ENCODE data around the gene LRRC38. TPM values are rescaled to one million over a fixed set of nuclear protein-coding genes. Genes with fewer than 3 reads are reported as not detected.

The LRRC38 gene
- total and polyA plus RNA-seq, 2 of the 13 experiments (the other 11 are each of a cell fraction or from before 2014, with no cell fraction given) = not detected

- FAIRE-seq (no peak), ATAC-seq (no peak), DNase-seq (ENCODE audit: low spot score) (no peak)
- in situ Hi-C loops (cut with HindIII; ENCODE audit: extremely low pct_ligation_motif_present, low pct_unique_long_range_greater_than_20kb) (no loop called here), intact Hi-C loops (cut with micrococcal nuclease; ENCODE audit: unreplicated experiment) (no loop called here)
- no peaks in the 10 kb centered on the region for H4K20me1 ChIP-seq (ENCODE audit: insufficient read depth, low read length)
- no peak overlapping the region for H3K27ac ChIP-seq (ENCODE audit: extremely low read length, insufficient read depth, low read length)
- WGBS (ENCODE audit: low lambda C conversion rate) = 28% methylated on average over 10 of the region's 10 CpGs
- H3K4me1 ChIP-seq (ENCODE audit: insufficient read depth, low read length) = no peaks in the 10 kb centered on the region
- no peaks in the 10 kb centered on the region for H3K79me2 ChIP-seq (ENCODE audit: insufficient read depth, low read length)
- no peak overlapping the region for H3K9ac ChIP-seq (ENCODE audit: insufficient read depth, low read depth, low read length)
- H3K9me3 ChIP-seq (ENCODE audit: low read length) = 0 out of 2 replicates have a peak, but pooled peaks cover 5% of the 10 kb centered on the region
- no peak overlapping the region for H3K4me2 ChIP-seq (ENCODE audit: low read depth, low read length)
- peaks cover 5 to 31% of the 10 kb centered on the region in 2 experiments; a peak in 3 of 5 replicates for H3K27me3 ChIP-seq (ENCODE audit: control insufficient read depth in 1 of 2, insufficient read depth in 2 of 2, low read length in 2 of 2)
- H3K36me3 ChIP-seq (replicated peaks in 1 of 2; ENCODE audit: control insufficient read depth in 1 of 2, insufficient read depth in 2 of 2, low read length in 2 of 2) = no peaks in the 10 kb centered on the region
- ChIA-PET CTCF (ENCODE audit: low intra/inter-chr PET ratio, low total read pairs) (no interaction called here), POLR2A (no interaction called here)
- H3K4me3 ChIP-seq (replicated peaks in 1 of 3; ENCODE audit: insufficient read depth in 1 of 3, low read depth in 2 of 3, low read length in 3 of 3) = no peak overlapping the region
- no TSS peak for BruUV-seq (replicated peaks)
- no peak for TF ChIP-seq POLR2AphosphoS2 (IDR thresholded peaks at IDR 0.05; ENCODE audit: low read depth, low read length)
- TF ChIP-seq DBP (CRISPR knock-in tag; IDR thresholded peaks at IDR 0.05; ENCODE audit: not compliant biosample characterization) = no peak
- TF ChIP-seq ZNF414 (CRISPR knock-in tag; IDR thresholded peaks at IDR 0.05) = no peak
- TF ChIP-seq ZNF672 (CRISPR knock-in tag; IDR thresholded peaks at IDR 0.05) = no peak
- TF ChIP-seq SMARCE1 (IDR thresholded peaks at IDR 0.05; ENCODE audit: borderline replicate concordance) = no peak
- TF ChIP-seq GPBP1L1 (CRISPR knock-in tag; IDR thresholded peaks at IDR 0.05) = no peak
- no peak for TF ChIP-seq ZNF780A (CRISPR knock-in tag; IDR thresholded peaks at IDR 0.05)
- peak; percentile 66 for TF ChIP-seq ATF7 (IDR thresholded peaks at IDR 0.05)
- TF ChIP-seq ATF7 (CRISPR knock-in tag; IDR thresholded peaks at IDR 0.05) = no peak
- no peak for TF ChIP-seq ZFP90 (CRISPR knock-in tag; IDR thresholded peaks at IDR 0.05; ENCODE audit: borderline replicate concordance)
- peak; percentile 79 for TF ChIP-seq CREB1 (IDR thresholded peaks at IDR 0.05)
- TF ChIP-seq CREB1 (CRISPR knock-in tag; IDR thresholded peaks at IDR 0.05) = no peak
- no peak for TF ChIP-seq GMEB1 (CRISPR knock-in tag; IDR thresholded peaks at IDR 0.05; ENCODE audit: borderline replicate concordance)
- TF ChIP-seq WIZ (CRISPR knock-in tag; IDR thresholded peaks at IDR 0.05) = no peak
- no peak overlapping the region for H2AFZ ChIP-seq (ENCODE audit: low read length)
These were observed 2.8 kb upstream of the LRRC38 start for GRCh38 chr1:13516606-13517005.

All from HepG2 (cell line).